Endothelial cell of umbilical vein (primary cell): ENCODE results near the gene CHRD. TPM values are rescaled to one million over a fixed set of nuclear protein-coding genes. Genes with fewer than 3 reads are reported as not detected.

Experiments used
- BruUV-seq: library from RNA; stranded (reverse); fragments of 400-500 nt; replicated peaks from 2 replicates; lab custom pipeline; 2021; lab: Mats Ljungman, UMichigan
- CTCF ChIA-PET: fragments of 300-600, 350-600 bp; sonication (Branson Sonifier 250); formaldehyde crosslinking; loops from one replicate; lab custom pipeline; 2021; ENCODE audit warnings: antibody characterized with exemption, inconsistent platforms; lab: Charles Lee
- POLR2A ChIA-PET: fragments of 300-600, 350-600 bp; sonication (Branson Sonifier 250); formaldehyde crosslinking; loops from one replicate; lab custom pipeline; 2021; ENCODE audit warnings: antibody characterized with exemption, inconsistent platforms; lab: Charles Lee
- DNase-seq: peaks from one replicate; pipeline ENCODE4 v3.0.0-alpha.2; 2011; ENCODE audit warnings: low read depth, low spot score
- FAIRE-seq: peaks from 2 replicates; lab custom pipeline; 2011; peaks lifted over from hg19 to GRCh38; lab: Jason Lieb, UNC
- H2AFZ ChIP-seq: 2 replicates; pipeline ENCODE4 v1.6.0; 2012; ENCODE audit warnings: low read depth, low read length, control low read depth, inconsistent platforms
- H3K27ac ChIP-seq: 2 replicates; pipeline ENCODE4 v1.5.1; 2011; ENCODE audit warnings: low read depth, mild to moderate bottlenecking, control low read depth, low read length, moderate library complexity; ENCODE audit not compliant: insufficient read depth
- H3K27me3 ChIP-seq, 2 experiments: 2 replicates each; pipeline versions ENCODE4 v1.6.0 to v1.6.1; 2011; ENCODE audit warnings: low read length in 2 of 2, mixed read lengths in 1 of 2; ENCODE audit not compliant: control insufficient read depth in 2 of 2, insufficient read depth in 2 of 2
- H3K36me3 ChIP-seq, 2 experiments: 2 replicates in 1 of 2; 3 replicates in 1 of 2; pipeline ENCODE4 v1.5.1; 2011; ENCODE audit warnings: low read length in 2 of 2, mild to moderate bottlenecking in 1 of 2, moderate library complexity in 1 of 2; ENCODE audit not compliant: control insufficient read depth in 2 of 2, insufficient read depth in 2 of 2; ENCODE audit errors: extremely low read depth in 1 of 2
- H3K4me1 ChIP-seq: 3 replicates; pipeline ENCODE4 v1.5.1; 2011; ENCODE audit warnings: mild to moderate bottlenecking, low read length; ENCODE audit not compliant: control insufficient read depth, insufficient read depth; ENCODE audit errors: extremely low read depth
- H3K4me2 ChIP-seq: 2 replicates; pipeline ENCODE4 v1.6.1; 2011; ENCODE audit warnings: low read length, control low read depth, mixed read lengths; ENCODE audit not compliant: insufficient read depth
- H3K4me3 ChIP-seq, 3 experiments: fragments of 200-600 bp in 1 of 3; sonication (generic), shearing (Covaris generic) in 1 of 3; replicated peaks in 1 of 3; 2 replicates each; pipeline ENCODE4 v1.5.1; 2011 to 2016; ENCODE audit warnings: control low read depth in 3 of 3, low read length in 3 of 3, mild to moderate bottlenecking in 2 of 3, inconsistent platforms in 1 of 3, low read depth in 1 of 3, moderate library complexity in 1 of 3; ENCODE audit not compliant: insufficient read depth in 1 of 3
- H3K79me2 ChIP-seq: 2 replicates; pipeline ENCODE4 v1.6.0; 2012; ENCODE audit warnings: low read length, inconsistent platforms; ENCODE audit not compliant: control insufficient read depth, insufficient read depth
- H3K9ac ChIP-seq: replicated peaks from 2 replicates; pipeline ENCODE3; 2011; ENCODE audit warnings: low read length, control low read depth; ENCODE audit not compliant: insufficient read depth; ENCODE audit errors: extremely low read depth
- H3K9me1 ChIP-seq: replicated peaks from 3 replicates; pipeline ENCODE4 v1.6.0; 2011; ENCODE audit warnings: mild to moderate bottlenecking, low read length; ENCODE audit not compliant: control insufficient read depth, insufficient read depth; ENCODE audit errors: extremely low read depth
- H3K9me3 ChIP-seq: replicated peaks from 2 replicates; pipeline ENCODE4 v1.5.1; 2012; ENCODE audit warnings: low read length, inconsistent platforms; ENCODE audit not compliant: control insufficient read depth, insufficient read depth
- H4K20me1 ChIP-seq: replicated peaks from 2 replicates; pipeline ENCODE3; 2011; ENCODE audit warnings: mild to moderate bottlenecking, low read length; ENCODE audit not compliant: control insufficient read depth, insufficient read depth; ENCODE audit errors: extremely low read depth
- CTCF ChIP-seq, 2 donors: IDR thresholded peaks; 1 replicate in 1 of 2; 2 replicates in 1 of 2; pipeline ENCODE4 v1.5.1; 2011; ENCODE audit warnings: low read length in 2 of 2, mild to moderate bottlenecking in 2 of 2, moderate library complexity in 2 of 2, control low read depth in 1 of 2, inconsistent platforms in 1 of 2, low read depth in 1 of 2; ENCODE audit not compliant: insufficient read depth in 1 of 2; ENCODE audit errors: extremely low read depth in 1 of 2
- EZH2 ChIP-seq: IDR thresholded peaks from 2 replicates; pipeline ENCODE4 v1.6.1; 2012; ENCODE audit warnings: borderline replicate concordance, low read depth, mild to moderate bottlenecking, moderate library complexity, low read length, inconsistent platforms; ENCODE audit not compliant: severe bottlenecking
- FOS ChIP-seq: IDR thresholded peaks from 2 replicates; pipeline ENCODE4 v1.6.1; 2011; ENCODE audit warnings: mild to moderate bottlenecking, low read length, moderate library complexity, borderline replicate concordance; ENCODE audit not compliant: insufficient read depth
- GATA2 ChIP-seq: IDR thresholded peaks from 2 replicates; pipeline ENCODE4 v1.7.0; 2011; ENCODE audit warnings: low read depth, mild to moderate bottlenecking, moderate library complexity, mixed read lengths, low read length; ENCODE audit not compliant: insufficient read length, insufficient read depth
- JUN ChIP-seq: IDR thresholded peaks from 2 replicates; pipeline ENCODE4 v1.6.1; 2011; ENCODE audit warnings: borderline replicate concordance, low read depth; ENCODE audit not compliant: insufficient read length, insufficient read depth
- MYC ChIP-seq: IDR thresholded peaks from one replicate; pipeline ENCODE4 v1.6.1; 2011; ENCODE audit warnings: mild to moderate bottlenecking, low read depth, low read length
- POLR2A ChIP-seq: IDR thresholded peaks from 2 replicates; pipeline ENCODE4 v1.6.1; 2012; ENCODE audit warnings: low read depth, mild to moderate bottlenecking, control low read depth, low read length
- POLR2AphosphoS5 ChIP-seq: IDR thresholded peaks from 2 replicates; pipeline ENCODE4 v1.6.1; 2012; ENCODE audit warnings: low read depth, mild to moderate bottlenecking, control low read depth, low read length, moderate library complexity; ENCODE audit not compliant: insufficient read depth
- dilution Hi-C: fragments of 300-500 bp; cut with MboI; formaldehyde crosslinking; loops from one replicate; pipeline ENCODE4 v1.15.0; 2019; ENCODE audit warnings: low sequenced_read_pairs; ENCODE audit not compliant: extremely low pct_ligation_motif_present
- intact Hi-C: fragments of 100-400 bp; cut with micrococcal nuclease; formaldehyde crosslinking; loops from one replicate; pipeline ENCODE4 v1.10.0; 2022
- polyA plus RNA-seq, 4 experiments: library from polyadenylated mRNA; depleted of rRNA in 3 of 4; stranded (reverse) in 3 of 4; unstranded in 1 of 4; fragments of >200 nt; gene quantifications; 2 replicates each; pipeline versions ENCODE4 v1.2.1 to v1.2.3, GENCODE V29; 2011 to 2012; ENCODE audit warnings: missing spikeins in 1 of 4
- total RNA-seq: library from RNA; stranded (reverse); gene quantifications from 2 replicates; pipeline ENCODE4 v1.2.3, GENCODE V29; 2021

CHRD gene
- total and polyA plus RNA-seq, 2 donors (not counting 3 experiments of a cell fraction or from before 2014, with no cell fraction given): 0.40 to 0.54 TPM

DNA sequence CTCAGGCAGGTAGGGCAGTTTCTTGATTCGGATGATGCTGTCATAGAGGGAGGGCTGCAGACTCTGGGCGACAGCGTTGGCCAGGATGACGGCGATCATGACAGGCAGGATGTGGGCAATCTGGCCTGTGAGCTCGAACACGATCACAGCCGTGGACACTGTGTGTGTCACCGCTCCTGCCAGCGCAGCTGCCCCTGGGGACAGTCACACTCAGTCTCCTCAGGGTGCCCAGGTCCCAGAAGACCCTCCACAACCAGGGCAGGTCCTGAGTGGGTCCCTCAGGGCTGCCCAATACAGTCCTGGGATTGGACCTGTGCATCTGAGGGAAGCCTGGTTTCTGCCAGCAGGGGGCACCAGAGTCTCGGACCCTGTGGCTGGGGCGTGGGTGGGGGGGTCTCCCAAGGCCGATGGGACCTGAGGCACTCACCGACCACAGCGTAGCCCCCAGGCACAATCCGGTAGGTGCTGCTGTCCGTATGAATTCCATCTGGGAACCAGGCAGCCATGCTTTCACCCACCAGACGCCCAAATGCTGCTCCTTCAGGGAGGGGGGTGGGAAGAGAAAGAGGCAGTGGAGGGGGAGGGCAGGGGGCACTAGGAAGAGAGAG is 25.6 kb upstream of the CHRD start:
- no peak overlapping the region for H2AFZ ChIP-seq
- H3K27ac ChIP-seq: no peak overlapping the region
- H3K9ac ChIP-seq: no peak overlapping the region
- peaks cover 0 to 3% of the 10 kb centered on the region in 2 experiments for H3K36me3 ChIP-seq
- H3K79me2 ChIP-seq: no peaks in the 10 kb centered on the region
- H4K20me1 ChIP-seq: no peaks in the 10 kb centered on the region
- dilution Hi-C loops (no loop called here), intact Hi-C loops (loop anchor here (1.0 kb wide), 2 partner anchors 8 to 190 kb away; no protein-coding TSS in a partner anchor)
- ChIA-PET CTCF (interaction anchor here (0.8 to 2.6 kb wide), 17 partner anchors 8 to 187 kb away, joined by 3 to 11 read pairs (median 5); partner anchors contain the start of gene FAM131A), POLR2A (no interaction called here)
- no peaks in the 10 kb centered on the region for H3K9me3 ChIP-seq
- H3K4me1 ChIP-seq: no peaks in the 10 kb centered on the region
- no peak overlapping the region for H3K4me2 ChIP-seq
- no peak overlapping the region for H3K4me3 ChIP-seq
- no peaks in the 10 kb centered on the region for H3K9me1 ChIP-seq
- DNase-seq: peak; percentile 37
- TF ChIP-seq FOS (no peak), POLR2AphosphoS5 (no peak), MYC (no peak), CTCF (IDR thresholded peaks at IDR 0.05; ENCODE audit: extremely low read depth in 1 of 2, insufficient read depth in 1 of 2, low read depth in 1 of 2, low read length in 2 of 2) (peak; percentile 63 to 91)
- FAIRE-seq: peak; percentile 67
- no peaks in the 10 kb centered on the region for H3K27me3 ChIP-seq
- BruUV-seq: no TSS peak

DNA sequence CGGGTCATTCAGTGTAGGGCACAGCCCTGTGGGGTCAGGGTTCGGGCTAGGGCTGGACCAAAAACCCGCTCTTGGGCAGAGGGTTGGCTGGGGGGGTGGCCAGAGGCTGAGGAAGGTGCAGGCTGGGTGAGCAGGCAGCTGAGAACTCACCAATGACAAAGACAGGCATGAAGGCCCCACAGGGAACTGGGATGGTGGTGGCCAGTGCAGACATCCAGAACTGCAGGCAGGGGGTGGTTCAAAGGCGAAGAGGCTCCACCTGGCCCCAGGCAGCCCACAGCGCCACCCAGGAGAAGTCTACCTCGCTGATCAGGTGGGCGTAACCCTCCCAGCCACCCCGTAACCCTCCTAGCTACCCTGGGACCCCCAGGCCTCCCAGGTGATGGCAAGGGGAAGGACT is 25.1 kb upstream of the CHRD start:
- no peak for DNase-seq
- BruUV-seq: no TSS peak
- no peak overlapping the region for H2AFZ ChIP-seq
- no peaks in the 10 kb centered on the region for H3K79me2 ChIP-seq
- no peak overlapping the region for H3K9ac ChIP-seq
- POLR2A ChIA-PET: no interaction called here
- no peaks in the 10 kb centered on the region for H4K20me1 ChIP-seq
- FAIRE-seq: no peak
- H3K9me3 ChIP-seq: no peaks in the 10 kb centered on the region
- CTCF ChIA-PET: interaction anchor here (0.9 to 2.6 kb wide), 4 partner anchors 9 to 114 kb away, joined by 3 to 11 read pairs (median 6); no protein-coding TSS in a partner anchor
- H3K27ac ChIP-seq: no peak overlapping the region
- intact Hi-C loops: loop anchor here (1.0 kb wide), 2 partner anchors 8 to 190 kb away; no protein-coding TSS in a partner anchor
- peaks cover 0 to 3% of the 10 kb centered on the region in 2 experiments for H3K36me3 ChIP-seq
- H3K4me1 ChIP-seq: no peaks in the 10 kb centered on the region
- dilution Hi-C loops: no loop called here
- no peaks in the 10 kb centered on the region for H3K27me3 ChIP-seq
- H3K9me1 ChIP-seq: no peaks in the 10 kb centered on the region
- H3K4me3 ChIP-seq: no peak overlapping the region
- no peak overlapping the region for H3K4me2 ChIP-seq
- TF ChIP-seq JUN: no peak
- TF ChIP-seq MYC: no peak
- TF ChIP-seq GATA2: no peak
- no peak for TF ChIP-seq POLR2AphosphoS5
- no peak for TF ChIP-seq FOS
- TF ChIP-seq CTCF (IDR thresholded peaks at IDR 0.05; ENCODE audit: extremely low read depth in 1 of 2, insufficient read depth in 1 of 2, low read depth in 1 of 2, low read length in 2 of 2): no peak
- no peak for TF ChIP-seq EZH2
- TF ChIP-seq POLR2A: no peak
